PC-3 (cell line): ENCODE data around the gene DPM2.

ENCODE experiments used
- CTCF ChIP-seq: fragments of 300-600 bp; sonication (generic); conservative IDR thresholded peaks from 2 replicates; pipeline ENCODE4 v1.5.1; 2017; ENCODE audit warnings: antibody characterized with exemption, low read depth, mild to moderate bottlenecking, low read length
- EZH2 ChIP-seq: fragments of 300-600 bp; sonication (generic); IDR thresholded peaks from one replicate; pipeline ENCODE4 v1.6.1; 2017; ENCODE audit warnings: antibody characterized with exemption, mild to moderate bottlenecking, low read length; ENCODE audit not compliant: unreplicated experiment

- no peak for TF ChIP-seq CTCF
- TF ChIP-seq EZH2 = no peak
These were observed 44.0 kb upstream of the DPM2 start for GRCh38 chr9:127981559-127982121.
